WTC11 (cell line): ENCODE results near the gene DCBLD2. TPM values are rescaled to one million over a fixed set of nuclear protein-coding genes. Genes with fewer than 3 reads are reported as not detected.

Experiments used
- ATAC-seq: fragments of 200-7000 bp; cut with Tn5 transposase; 2 replicates; pipeline ENCODE4 v1.10.0; 2021; ENCODE audit warnings: mild to moderate bottlenecking, moderate library complexity
- CTCF ChIA-PET: fragments of 300-600 bp; sonication (Branson Sonifier 250); formaldehyde crosslinking; loops from one replicate; lab custom pipeline; 2021; ENCODE audit warnings: antibody characterized with exemption; lab: Charles Lee
- POLR2A ChIA-PET: fragments of 350-600 bp; sonication (Branson Sonifier 250); formaldehyde crosslinking; loops from one replicate; lab custom pipeline; 2021; ENCODE audit warnings: antibody characterized with exemption; lab: Charles Lee
- DNase-seq: peaks from one replicate; pipeline ENCODE4 v3.0.0; 2021; ENCODE audit warnings: low spot score
- H3K27ac Mint-ChIP-seq: 2 replicates; pipeline ENCODE4 v1.8.0; 2021; ENCODE audit warnings: mixed read lengths
- H3K27me3 Mint-ChIP-seq: 2 replicates; pipeline ENCODE4 v1.8.0; 2021; ENCODE audit warnings: low read depth, mild to moderate bottlenecking, moderate library complexity, mixed read lengths
- H3K36me3 Mint-ChIP-seq: 2 replicates; pipeline ENCODE4 v1.8.0; 2021; ENCODE audit warnings: mixed read lengths
- H3K4me1 Mint-ChIP-seq: 2 replicates; pipeline ENCODE4 v1.8.0; 2022; ENCODE audit warnings: mixed read lengths
- H3K4me3 Mint-ChIP-seq: 2 replicates; pipeline ENCODE4 v1.8.0; 2021; ENCODE audit warnings: mild to moderate bottlenecking, moderate library complexity, mixed read lengths
- H3K9me3 Mint-ChIP-seq: 2 replicates; pipeline ENCODE4 v1.8.0; 2021; ENCODE audit warnings: mixed read lengths
- ATF1 ChIP-seq: sonication (generic); formaldehyde crosslinking; IDR thresholded peaks from 2 replicates; pipeline ENCODE4 v1.8.1; 2023; ENCODE audit warnings: mild to moderate bottlenecking, moderate library complexity, missing genetic modification reagents
- CBFB ChIP-seq: sonication (generic); formaldehyde crosslinking; IDR thresholded peaks from 2 replicates; pipeline ENCODE4 v1.8.1; 2022; ENCODE audit warnings: mild to moderate bottlenecking, low read depth, missing genetic modification reagents
- ESRRA ChIP-seq: sonication (generic); formaldehyde crosslinking; IDR thresholded peaks from 2 replicates; pipeline ENCODE4 v1.8.1; 2022; ENCODE audit warnings: mild to moderate bottlenecking, missing genetic modification reagents, borderline replicate concordance
- FOXJ3 ChIP-seq: sonication (generic); formaldehyde crosslinking; IDR thresholded peaks from 2 replicates; pipeline ENCODE4 v1.9.0; 2021; ENCODE audit warnings: missing genetic modification reagents, mild to moderate bottlenecking, borderline replicate concordance
- FOXK1 ChIP-seq: sonication (generic); formaldehyde crosslinking; IDR thresholded peaks from 2 replicates; pipeline ENCODE4 v1.8.0; 2022; ENCODE audit warnings: mild to moderate bottlenecking, moderate library complexity, missing genetic modification reagents
- FOXP1 ChIP-seq: sonication (generic); formaldehyde crosslinking; IDR thresholded peaks from 2 replicates; pipeline ENCODE4 v1.8.0; 2022; ENCODE audit warnings: missing genetic modification reagents, mild to moderate bottlenecking, moderate library complexity, borderline replicate concordance
- KAT7 ChIP-seq: sonication (generic); formaldehyde crosslinking; IDR thresholded peaks from 2 replicates; pipeline ENCODE4 v1.8.1; 2023; ENCODE audit warnings: missing genetic modification reagents, mild to moderate bottlenecking, borderline replicate concordance
- MYBL2 ChIP-seq: sonication (generic); formaldehyde crosslinking; IDR thresholded peaks from 2 replicates; pipeline ENCODE4 v1.8.1; 2023; ENCODE audit warnings: mild to moderate bottlenecking, moderate library complexity, missing genetic modification reagents
- NFATC4 ChIP-seq: fragments of 250-450 bp; sonication (Bioruptor Pico); IDR thresholded peaks from 2 replicates; pipeline ENCODE4 v1.9.0; 2021; ENCODE audit warnings: mild to moderate bottlenecking
- NFE2L1 ChIP-seq: sonication (generic); formaldehyde crosslinking; IDR thresholded peaks from 2 replicates; pipeline ENCODE4 v1.8.1; 2023; ENCODE audit warnings: missing genetic modification reagents
- PRRX2 ChIP-seq: fragments of 250-450 bp; sonication (Bioruptor Pico); IDR thresholded peaks from 2 replicates; pipeline ENCODE4 v1.8.0; 2021; ENCODE audit warnings: mild to moderate bottlenecking
- SMAD3 ChIP-seq: sonication (generic); formaldehyde crosslinking; IDR thresholded peaks from 2 replicates; pipeline ENCODE4 v1.8.0; 2022; ENCODE audit warnings: missing genetic modification reagents, mild to moderate bottlenecking, borderline replicate concordance
- SOX15 ChIP-seq: fragments of 250-450 bp; sonication (Bioruptor Pico); IDR thresholded peaks from 2 replicates; pipeline ENCODE4 v1.9.0; 2021; ENCODE audit warnings: mild to moderate bottlenecking
- ZNF232 ChIP-seq: sonication (generic); formaldehyde crosslinking; IDR thresholded peaks from 2 replicates; pipeline ENCODE4 v1.8.0; 2022; ENCODE audit warnings: mild to moderate bottlenecking, missing genetic modification reagents
- ZNF671 ChIP-seq: fragments of 250-450 bp; sonication (Bioruptor Pico); IDR thresholded peaks from 2 replicates; pipeline ENCODE4 v1.8.0; 2021; ENCODE audit warnings: mild to moderate bottlenecking
- total RNA-seq: library from RNA; stranded (reverse); gene quantifications from 3 replicates; pipeline ENCODE4 v1.2.3, GENCODE V29; 2021
- TF ChIP-seq, protein P1 (sequence below): sonication (generic); formaldehyde crosslinking; IDR thresholded peaks from 2 replicates; pipeline ENCODE4 v1.8.1; 2022; ENCODE audit warnings: missing genetic modification reagents, borderline replicate concordance
- TF ChIP-seq, protein P2 (sequence below): sonication (generic); formaldehyde crosslinking; IDR thresholded peaks from 2 replicates; pipeline ENCODE4 v1.8.1; 2023; ENCODE audit warnings: mild to moderate bottlenecking, moderate library complexity, missing genetic modification reagents
- TF ChIP-seq, protein P3 (sequence below): sonication (generic); formaldehyde crosslinking; conservative IDR thresholded peaks from 2 replicates; pipeline ENCODE4 v1.8.1; 2022; ENCODE audit warnings: mild to moderate bottlenecking, missing genetic modification reagents
- TF ChIP-seq, protein P4 (sequence below): sonication (generic); formaldehyde crosslinking; IDR thresholded peaks from 2 replicates; pipeline ENCODE4 v1.8.0; 2022; ENCODE audit warnings: mild to moderate bottlenecking, missing genetic modification reagents
- TF ChIP-seq, protein P5 (sequence below): sonication (generic); formaldehyde crosslinking; IDR thresholded peaks from 2 replicates; pipeline ENCODE4 v1.8.0; 2023; ENCODE audit warnings: missing genetic modification reagents

Gene DCBLD2
- total RNA-seq, 1 experiment from 2014 or later, result 47.9 TPM

DNA sequence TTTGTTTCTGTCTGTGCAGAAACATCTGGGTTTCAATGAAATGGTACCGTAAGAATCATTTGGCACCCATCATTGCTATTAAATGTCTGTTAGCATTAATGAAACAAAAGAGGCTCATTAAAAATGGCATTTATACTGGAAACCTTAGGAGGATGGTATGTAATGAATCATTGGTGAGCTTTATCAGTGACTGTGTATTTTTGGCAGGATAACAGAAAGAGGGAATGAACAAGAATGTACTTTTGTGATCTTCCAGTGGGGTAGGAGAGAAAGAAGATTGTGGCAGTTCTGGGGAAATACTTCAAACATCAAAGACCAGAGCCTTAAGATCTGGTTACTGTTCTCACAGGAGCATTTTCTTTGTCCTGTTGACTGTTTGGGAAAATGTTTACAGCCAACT, 4.7 kb upstream of the DCBLD2 start:
- ATAC-seq (no peak), DNase-seq (no peak)
- H3K4me3 Mint-ChIP-seq, result no peak overlapping the region
- no peak overlapping the region for H3K27ac Mint-ChIP-seq
- H3K36me3 Mint-ChIP-seq, result peaks cover 25% of the 10 kb centered on the region
- CTCF ChIA-PET, result no interaction called here
- H3K9me3 Mint-ChIP-seq, result peaks cover 30% of the 10 kb centered on the region
- H3K27me3 Mint-ChIP-seq, result peaks cover 14% of the 10 kb centered on the region; the same call in 1 of the 2 replicates
- peaks cover 13% of the 10 kb centered on the region for H3K4me1 Mint-ChIP-seq
- no peak for TF ChIP-seq FOXK1
- no peak for TF ChIP-seq NFE2L1
- TF ChIP-seq ESRRA (CRISPR knock-in tag), result no peak
- TF ChIP-seq, protein P1, sequence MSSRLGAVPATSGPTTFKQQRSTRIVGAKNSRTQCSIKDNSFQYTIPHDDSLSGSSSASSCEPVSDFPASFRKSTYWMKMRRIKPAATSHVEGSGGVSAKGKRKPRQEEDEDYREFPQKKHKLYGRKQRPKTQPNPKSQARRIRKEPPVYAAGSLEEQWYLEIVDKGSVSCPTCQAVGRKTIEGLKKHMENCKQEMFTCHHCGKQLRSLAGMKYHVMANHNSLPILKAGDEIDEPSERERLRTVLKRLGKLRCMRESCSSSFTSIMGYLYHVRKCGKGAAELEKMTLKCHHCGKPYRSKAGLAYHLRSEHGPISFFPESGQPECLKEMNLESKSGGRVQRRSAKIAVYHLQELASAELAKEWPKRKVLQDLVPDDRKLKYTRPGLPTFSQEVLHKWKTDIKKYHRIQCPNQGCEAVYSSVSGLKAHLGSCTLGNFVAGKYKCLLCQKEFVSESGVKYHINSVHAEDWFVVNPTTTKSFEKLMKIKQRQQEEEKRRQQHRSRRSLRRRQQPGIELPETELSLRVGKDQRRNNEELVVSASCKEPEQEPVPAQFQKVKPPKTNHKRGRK, result no peak
- POLR2A ChIA-PET, result no interaction called here

DNA sequence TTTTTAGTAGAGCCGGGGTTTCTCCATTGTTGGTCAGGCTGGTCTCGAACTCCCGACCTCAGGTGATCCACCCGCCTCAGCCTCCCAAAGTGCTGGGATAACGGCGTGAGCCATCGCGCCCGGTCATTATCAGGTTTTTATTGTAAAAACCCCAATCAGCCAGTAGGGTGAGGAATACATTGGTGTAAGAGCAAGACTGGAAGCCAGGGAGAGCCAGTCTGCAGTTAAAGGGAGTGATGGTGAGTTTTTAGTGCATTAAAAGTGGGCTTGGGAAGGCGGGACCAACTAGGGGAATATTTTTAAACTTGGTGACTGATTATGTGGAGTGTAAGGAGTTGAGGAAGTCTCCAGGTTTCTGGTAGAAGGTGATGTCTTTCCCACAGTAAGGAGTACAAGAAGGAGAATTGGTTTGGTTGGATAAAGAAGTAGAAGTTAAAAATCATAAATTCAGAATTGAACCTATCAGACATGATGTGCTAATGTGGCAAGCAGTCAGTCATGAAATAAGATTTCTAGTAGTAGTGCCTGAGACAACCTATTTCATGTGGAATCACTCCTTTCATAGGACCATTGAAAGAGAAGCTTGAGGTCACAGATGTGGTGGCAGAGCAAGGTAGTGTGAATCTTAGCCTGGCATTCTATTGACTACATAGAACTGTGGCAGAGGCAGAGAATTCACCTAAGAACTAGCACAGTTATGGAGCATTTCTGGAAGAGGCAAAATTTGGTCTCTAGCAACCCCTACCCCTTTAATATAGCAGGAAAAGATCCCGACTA, 2.4 kb upstream of the DCBLD2 start:
- no peak overlapping the region for H3K4me3 Mint-ChIP-seq
- H3K27ac Mint-ChIP-seq, result no peak overlapping the region
- CTCF ChIA-PET, result no interaction called here
- POLR2A ChIA-PET, result no interaction called here
- peaks cover 10% of the 10 kb centered on the region for H3K9me3 Mint-ChIP-seq
- DNase-seq (no peak), ATAC-seq (no peak)
- no peak for TF ChIP-seq MYBL2 (CRISPR knock-in tag)
- H3K36me3 Mint-ChIP-seq, result peaks cover 6% of the 10 kb centered on the region
- H3K4me1 Mint-ChIP-seq, result peaks cover 25% of the 10 kb centered on the region
- H3K27me3 Mint-ChIP-seq, result no peaks in the 10 kb centered on the region; the same call in 1 of the 2 replicates

DNA sequence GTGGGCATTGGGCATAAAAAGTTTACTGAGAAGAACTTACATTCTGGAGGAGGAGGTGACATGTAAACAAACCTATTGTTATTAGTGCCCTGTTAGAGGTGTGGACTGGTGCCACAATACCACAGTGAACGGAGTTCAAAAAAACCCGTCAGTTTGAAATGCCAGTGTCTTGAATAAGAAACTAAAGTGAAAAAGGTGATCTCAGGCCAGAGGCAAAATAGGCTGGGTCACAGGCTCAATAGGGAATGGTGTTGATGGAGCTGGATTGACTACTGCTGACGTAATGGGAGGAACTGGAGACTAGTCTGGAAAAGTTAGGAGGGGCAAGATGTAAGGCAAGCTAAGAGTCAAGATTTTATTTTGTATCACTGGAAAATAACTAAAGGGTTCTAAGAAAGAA, 1.6 kb upstream of the DCBLD2 start:
- Mint-ChIP-seq H3K27me3 (no peaks in the 10 kb centered on the region), H3K4me1 (peaks cover 30% of the 10 kb centered on the region), H3K36me3 (no peaks in the 10 kb centered on the region; the same call in 1 of the 2 replicates), H3K27ac (peak overlapping the region; percentile 17; the same call in 1 of the 2 replicates), H3K9me3 (peaks cover 3% of the 10 kb centered on the region; the same call in 1 of the 2 replicates), H3K4me3 (peak overlapping the region; percentile 2; the same call in 1 of the 2 replicates)
- TF ChIP-seq CBFB (CRISPR knock-in tag) (no peak), FOXP1 (CRISPR knock-in tag) (no peak), SOX15 (CRISPR knock-in tag) (no peak), ZNF671 (CRISPR knock-in tag) (no peak), ATF1 (CRISPR knock-in tag) (no peak)
- TF ChIP-seq, protein P2, sequence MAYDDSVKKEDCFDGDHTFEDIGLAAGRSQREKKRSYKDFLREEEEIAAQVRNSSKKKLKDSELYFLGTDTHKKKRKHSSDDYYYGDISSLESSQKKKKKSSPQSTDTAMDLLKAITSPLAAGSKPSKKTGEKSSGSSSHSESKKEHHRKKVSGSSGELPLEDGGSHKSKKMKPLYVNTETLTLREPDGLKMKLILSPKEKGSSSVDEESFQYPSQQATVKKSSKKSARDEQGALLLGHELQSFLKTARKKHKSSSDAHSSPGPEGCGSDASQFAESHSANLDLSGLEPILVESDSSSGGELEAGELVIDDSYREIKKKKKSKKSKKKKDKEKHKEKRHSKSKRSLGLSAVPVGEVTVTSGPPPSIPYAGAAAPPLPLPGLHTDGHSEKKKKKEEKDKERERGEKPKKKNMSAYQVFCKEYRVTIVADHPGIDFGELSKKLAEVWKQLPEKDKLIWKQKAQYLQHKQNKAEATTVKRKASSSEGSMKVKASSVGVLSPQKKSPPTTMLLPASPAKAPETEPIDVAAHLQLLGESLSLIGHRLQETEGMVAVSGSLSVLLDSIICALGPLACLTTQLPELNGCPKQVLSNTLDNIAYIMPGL (CRISPR knock-in tag), result no peak
- TF ChIP-seq, protein P3, sequence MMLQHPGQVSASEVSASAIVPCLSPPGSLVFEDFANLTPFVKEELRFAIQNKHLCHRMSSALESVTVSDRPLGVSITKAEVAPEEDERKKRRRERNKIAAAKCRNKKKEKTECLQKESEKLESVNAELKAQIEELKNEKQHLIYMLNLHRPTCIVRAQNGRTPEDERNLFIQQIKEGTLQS (CRISPR knock-in tag), result no peak
- CTCF ChIA-PET, result interaction anchor here (0.7 to 2.0 kb wide), 2 partner anchors 91 to 114 kb away, joined by 3 to 10 read pairs; no protein-coding TSS in a partner anchor
- DNase-seq, result no peak
- POLR2A ChIA-PET, result interaction anchor here (1.8 kb wide), 1 partner anchor 11 kb away, joined by 9 read pairs; no protein-coding TSS in a partner anchor
- ATAC-seq, result no peak

DNA sequence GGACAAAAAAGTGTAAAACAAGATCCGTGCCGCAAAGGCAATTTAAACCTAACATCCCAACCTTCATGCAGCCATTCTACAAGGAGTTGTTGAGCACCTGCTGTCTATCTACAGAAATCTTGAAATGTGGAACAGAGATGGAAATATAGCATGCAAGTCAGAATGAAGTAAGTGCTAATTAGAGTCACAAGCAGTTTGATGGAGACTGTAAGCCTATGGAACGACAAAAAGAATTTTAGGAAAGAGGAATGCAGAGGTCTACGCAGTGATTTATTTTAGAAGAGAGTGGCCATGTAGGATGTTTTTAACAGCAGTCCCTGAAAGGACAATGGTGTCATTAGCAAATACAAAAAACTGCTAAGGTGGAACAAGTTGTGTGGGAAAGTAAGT, 851 bp upstream of the DCBLD2 start:
- Mint-ChIP-seq H3K4me1 (peaks cover 30% of the 10 kb centered on the region), H3K27me3 (no peaks in the 10 kb centered on the region), H3K4me3 (peak overlapping the region; percentile 64), H3K9me3 (no peaks in the 10 kb centered on the region), H3K27ac (peak overlapping the region; percentile 96), H3K36me3 (no peaks in the 10 kb centered on the region)
- ChIA-PET CTCF (interaction anchor here (0.7 to 2.0 kb wide), 8 partner anchors 75 to 650 kb away, joined by 3 to 10 read pairs (median 3); no protein-coding TSS in a partner anchor), POLR2A (interaction anchor here (0.6 to 1.8 kb wide), 7 partner anchors 9 to 380 kb away, joined by 3 to 9 read pairs (median 4); partner anchors contain the start of gene CLDND1)
- no peak for ATAC-seq
- DNase-seq, result no peak
- TF ChIP-seq ZNF232 (no peak), PRRX2 (no peak), FOXJ3 (CRISPR knock-in tag) (no peak), KAT7 (no peak), SMAD3 (CRISPR knock-in tag) (no peak), NFATC4 (no peak)
- TF ChIP-seq, protein P4, sequence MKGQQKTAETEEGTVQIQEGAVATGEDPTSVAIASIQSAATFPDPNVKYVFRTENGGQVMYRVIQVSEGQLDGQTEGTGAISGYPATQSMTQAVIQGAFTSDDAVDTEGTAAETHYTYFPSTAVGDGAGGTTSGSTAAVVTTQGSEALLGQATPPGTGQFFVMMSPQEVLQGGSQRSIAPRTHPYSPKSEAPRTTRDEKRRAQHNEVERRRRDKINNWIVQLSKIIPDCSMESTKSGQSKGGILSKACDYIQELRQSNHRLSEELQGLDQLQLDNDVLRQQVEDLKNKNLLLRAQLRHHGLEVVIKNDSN (CRISPR knock-in tag), result no peak
- TF ChIP-seq, protein P1, result no peak
- TF ChIP-seq, protein P5, sequence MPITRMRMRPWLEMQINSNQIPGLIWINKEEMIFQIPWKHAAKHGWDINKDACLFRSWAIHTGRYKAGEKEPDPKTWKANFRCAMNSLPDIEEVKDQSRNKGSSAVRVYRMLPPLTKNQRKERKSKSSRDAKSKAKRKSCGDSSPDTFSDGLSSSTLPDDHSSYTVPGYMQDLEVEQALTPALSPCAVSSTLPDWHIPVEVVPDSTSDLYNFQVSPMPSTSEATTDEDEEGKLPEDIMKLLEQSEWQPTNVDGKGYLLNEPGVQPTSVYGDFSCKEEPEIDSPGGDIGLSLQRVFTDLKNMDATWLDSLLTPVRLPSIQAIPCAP (CRISPR knock-in tag), result no peak
